VCaP (cell line): ENCODE results near the gene TCF12.

Source experiments
- H3K27ac ChIP-seq: fragments of 450-650 bp; 2 replicates; pipeline ENCODE4 v1.5.1; 2017
- TF ChIP-seq, protein P1 (sequence below): fragments of 450-650 bp; conservative IDR thresholded peaks from 2 replicates; pipeline ENCODE4 v1.5.1; 2017; ENCODE audit warnings: mild to moderate bottlenecking, moderate library complexity

TCF12 gene

DNA sequence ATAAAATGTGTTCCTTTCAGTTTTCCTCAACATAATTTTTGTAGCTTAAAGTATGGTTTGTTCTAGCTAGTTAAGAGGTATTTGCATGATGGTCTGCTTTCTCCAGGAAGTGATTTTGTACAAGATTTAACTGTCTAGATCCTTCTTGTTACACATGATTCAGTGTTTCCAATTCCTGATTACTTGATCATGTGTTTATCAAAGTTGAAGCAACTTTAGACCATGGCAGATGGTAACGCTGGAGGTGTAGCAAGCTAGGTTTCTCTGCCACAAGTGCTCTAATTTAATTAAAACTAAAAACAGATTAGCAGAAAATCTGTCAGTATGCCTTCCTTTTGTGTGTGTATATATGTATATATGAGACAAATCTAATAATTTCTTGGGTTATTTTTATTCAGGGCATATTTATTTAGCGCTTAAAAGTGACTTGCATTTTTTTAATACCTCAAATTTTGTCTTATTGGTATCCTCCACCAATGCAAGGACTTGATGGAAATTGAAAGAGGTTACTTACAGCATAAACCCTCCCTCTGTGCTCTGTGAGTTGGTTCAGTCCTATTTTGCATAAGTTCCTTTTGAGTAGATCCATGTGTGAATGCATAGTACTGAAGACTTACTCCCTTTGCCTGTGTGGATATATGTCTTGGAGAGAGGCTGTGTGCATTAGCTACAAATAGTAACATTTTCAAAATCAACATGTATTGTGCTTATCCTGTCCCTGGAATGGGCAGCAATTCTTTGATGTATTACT lies 300.6 kb downstream of the TCF12 start:
- H3K27ac ChIP-seq: no peak overlapping the region
- TF ChIP-seq, protein P1, sequence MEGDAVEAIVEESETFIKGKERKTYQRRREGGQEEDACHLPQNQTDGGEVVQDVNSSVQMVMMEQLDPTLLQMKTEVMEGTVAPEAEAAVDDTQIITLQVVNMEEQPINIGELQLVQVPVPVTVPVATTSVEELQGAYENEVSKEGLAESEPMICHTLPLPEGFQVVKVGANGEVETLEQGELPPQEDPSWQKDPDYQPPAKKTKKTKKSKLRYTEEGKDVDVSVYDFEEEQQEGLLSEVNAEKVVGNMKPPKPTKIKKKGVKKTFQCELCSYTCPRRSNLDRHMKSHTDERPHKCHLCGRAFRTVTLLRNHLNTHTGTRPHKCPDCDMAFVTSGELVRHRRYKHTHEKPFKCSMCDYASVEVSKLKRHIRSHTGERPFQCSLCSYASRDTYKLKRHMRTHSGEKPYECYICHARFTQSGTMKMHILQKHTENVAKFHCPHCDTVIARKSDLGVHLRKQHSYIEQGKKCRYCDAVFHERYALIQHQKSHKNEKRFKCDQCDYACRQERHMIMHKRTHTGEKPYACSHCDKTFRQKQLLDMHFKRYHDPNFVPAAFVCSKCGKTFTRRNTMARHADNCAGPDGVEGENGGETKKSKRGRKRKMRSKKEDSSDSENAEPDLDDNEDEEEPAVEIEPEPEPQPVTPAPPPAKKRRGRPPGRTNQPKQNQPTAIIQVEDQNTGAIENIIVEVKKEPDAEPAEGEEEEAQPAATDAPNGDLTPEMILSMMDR: no peak

DNA sequence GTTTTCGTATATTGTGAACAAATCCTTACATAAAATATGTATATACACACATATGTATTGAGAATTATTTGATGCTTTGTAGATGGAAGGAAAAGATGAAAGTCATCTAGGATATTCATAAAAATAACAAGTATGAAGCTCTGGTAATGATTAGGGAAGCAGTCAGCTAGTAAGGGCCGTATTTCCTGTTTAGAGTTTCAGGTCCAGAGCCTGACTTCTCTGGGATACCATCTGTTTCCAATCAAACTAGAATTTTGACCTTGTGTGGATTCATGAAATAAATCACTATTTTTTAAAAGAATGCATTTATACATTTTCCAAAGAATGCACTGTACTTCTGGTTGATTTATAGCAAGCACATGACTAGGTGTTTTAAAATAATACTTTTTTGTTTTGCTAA lies 301.8 kb downstream of the TCF12 start:
- TF ChIP-seq, protein P1: no peak

DNA sequence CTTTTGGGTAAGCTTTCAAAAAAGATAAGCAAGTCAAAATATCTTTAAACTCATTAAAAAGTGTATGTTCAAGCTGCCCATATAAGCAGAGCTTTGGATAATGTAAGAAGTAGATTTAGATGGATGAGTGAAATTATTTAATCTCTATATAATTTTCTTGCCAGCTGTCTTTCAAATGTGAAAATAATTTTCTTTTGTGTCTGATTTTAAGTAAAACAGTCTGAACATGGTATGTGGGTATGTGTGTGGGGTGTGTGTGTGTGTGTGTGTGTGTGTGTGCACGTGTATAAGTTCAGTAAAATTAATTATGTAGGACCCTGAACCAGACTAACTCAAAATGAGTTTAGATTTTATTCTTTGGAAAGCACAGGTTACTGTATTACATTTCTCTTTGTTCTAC lies 302.7 kb downstream of the TCF12 start:
- H3K27ac ChIP-seq: no peak overlapping the region
- TF ChIP-seq, protein P1: no peak

More for the DNA sequence above, 301.8 kb downstream of the TCF12 start:
- no peak overlapping the region for H3K27ac ChIP-seq

GRCh38 chr15:57223345-57223744 lies 304.9 kb downstream of the TCF12 start:
- TF ChIP-seq, protein P1: no peak
- no peak overlapping the region for H3K27ac ChIP-seq

GRCh38 chr15:57223887-57224286 lies 305.4 kb downstream of the TCF12 start:
- TF ChIP-seq, protein P1: no peak
- H3K27ac ChIP-seq: no peak overlapping the region

DNA sequence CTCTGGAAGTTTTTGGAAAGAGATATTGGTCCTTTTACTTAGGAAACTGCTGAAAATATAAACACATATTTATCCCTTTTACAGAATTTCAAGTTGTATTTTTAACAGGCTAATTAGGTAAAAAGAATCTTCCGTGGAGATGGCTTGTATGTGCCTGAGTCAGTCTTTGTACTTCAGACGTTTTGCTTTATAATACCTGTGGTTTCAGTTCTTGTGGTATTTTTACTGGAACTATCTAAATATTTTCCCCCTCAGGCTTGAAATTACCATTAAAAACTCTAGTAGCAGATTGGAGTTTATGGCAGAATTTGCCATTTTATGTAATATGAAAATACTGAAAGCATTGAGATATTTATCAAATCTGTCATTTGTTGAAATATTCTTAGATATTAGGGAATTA lies 306.2 kb downstream of the TCF12 start:
- TF ChIP-seq, protein P1: no peak
- H3K27ac ChIP-seq: no peak overlapping the region

DNA sequence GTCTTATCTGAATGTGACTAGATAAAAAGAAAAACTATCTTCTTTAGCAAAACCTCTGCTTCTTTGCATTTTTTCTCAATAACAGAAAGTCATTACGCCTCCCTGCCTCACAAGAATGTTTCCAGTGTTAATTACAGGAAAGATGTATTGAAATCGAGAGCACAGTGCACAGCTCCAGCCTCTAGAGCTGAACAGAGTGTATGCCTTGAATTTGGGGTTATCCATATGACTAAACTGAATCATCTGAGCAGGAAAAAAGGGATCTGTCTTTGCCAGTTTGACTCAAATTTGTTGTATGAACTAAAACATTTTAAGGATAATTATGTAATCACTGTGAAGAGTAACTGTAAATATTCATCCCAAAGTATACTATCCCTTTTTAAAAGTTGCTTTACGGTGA lies 308.7 kb downstream of the TCF12 start:
- TF ChIP-seq, protein P1: no peak
- H3K27ac ChIP-seq: no peak overlapping the region
